ENCODE results near the gene CHRND.

Gene CHRND

DNA sequence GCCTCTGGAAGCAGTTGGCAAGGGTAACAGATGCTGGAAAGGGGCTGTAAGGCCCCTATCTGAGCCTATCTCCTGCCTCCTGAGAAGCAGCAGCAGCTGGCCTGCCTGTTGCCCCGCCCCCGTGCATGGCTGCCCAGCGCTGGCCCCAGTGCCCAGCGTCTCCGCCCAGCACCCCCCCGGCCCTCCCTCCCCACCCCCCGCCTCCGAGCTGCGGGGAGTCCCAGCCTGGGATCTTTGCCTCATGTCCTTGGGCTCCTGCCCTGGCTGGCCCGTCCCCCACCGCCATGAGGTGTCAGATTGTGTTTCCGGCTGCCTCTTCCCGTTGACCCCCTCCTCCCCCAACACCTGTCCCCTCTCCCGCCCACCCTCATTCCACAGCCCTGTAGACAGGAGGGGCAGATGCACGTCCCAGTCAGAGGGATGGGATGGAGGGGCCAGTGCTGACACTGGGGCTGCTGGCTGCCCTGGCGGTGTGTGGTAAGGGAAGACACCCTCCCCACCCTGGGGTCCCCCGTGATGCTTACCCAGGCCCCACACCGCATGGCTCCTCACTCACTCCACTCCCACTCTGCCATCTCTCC, at the start of gene CHRND:
CHRND (plus strand) TSS at position 370 of the 581 bp plus-strand sequence; CDS start at position 426, 56 bp downstream.
- no peak for DNase-seq (ENCODE audit: low read depth in 2 of 2)

GRCh38 chr2:232476791-232477190, 49.2 kb upstream of the CHRND start:
- DNase-seq (ENCODE audit: low read depth in 2 of 2), result no peak

DNA sequence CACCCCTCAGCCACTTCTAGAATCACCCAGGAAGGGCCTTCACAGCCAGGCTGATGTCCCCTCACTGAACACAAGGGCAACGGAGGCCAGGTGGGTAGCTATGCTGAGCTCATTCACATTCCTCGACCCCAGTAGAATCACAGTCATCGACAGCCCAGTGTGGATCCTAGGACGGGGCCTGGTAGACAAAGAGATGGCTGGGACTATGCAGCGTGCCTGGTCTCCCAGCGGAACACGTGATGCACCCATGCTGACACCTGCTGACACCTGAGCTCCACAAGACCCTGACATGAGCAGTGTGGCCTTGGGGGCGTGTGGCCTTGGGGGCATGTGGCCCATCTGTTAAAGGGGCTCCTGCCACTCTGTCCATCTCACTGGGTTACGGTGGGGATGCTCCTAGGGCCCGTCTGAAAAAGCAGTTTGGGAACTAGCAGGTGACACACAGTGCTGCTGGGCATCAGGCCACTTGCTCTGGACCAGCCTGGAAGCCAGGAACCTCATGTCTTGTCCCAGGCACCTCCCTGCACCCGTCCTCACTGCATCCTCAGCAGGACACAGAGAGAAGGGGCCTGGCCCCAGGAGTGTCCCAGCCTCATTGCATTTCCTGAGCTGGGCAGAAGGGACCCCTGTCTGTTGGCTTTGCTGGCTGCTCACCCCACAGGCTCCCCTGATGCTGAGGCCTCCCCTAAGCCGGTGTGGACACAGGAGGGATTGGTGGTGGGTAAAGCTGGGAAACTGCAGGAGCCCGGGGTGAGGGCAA, 48.0 kb upstream of the CHRND start:
- no peak for DNase-seq (ENCODE audit: low read depth in 2 of 2)

GRCh38 chr2:232478571-232479340, 47.2 kb upstream of the CHRND start:
- no peak for DNase-seq (ENCODE audit: low read depth in 2 of 2)

DNA sequence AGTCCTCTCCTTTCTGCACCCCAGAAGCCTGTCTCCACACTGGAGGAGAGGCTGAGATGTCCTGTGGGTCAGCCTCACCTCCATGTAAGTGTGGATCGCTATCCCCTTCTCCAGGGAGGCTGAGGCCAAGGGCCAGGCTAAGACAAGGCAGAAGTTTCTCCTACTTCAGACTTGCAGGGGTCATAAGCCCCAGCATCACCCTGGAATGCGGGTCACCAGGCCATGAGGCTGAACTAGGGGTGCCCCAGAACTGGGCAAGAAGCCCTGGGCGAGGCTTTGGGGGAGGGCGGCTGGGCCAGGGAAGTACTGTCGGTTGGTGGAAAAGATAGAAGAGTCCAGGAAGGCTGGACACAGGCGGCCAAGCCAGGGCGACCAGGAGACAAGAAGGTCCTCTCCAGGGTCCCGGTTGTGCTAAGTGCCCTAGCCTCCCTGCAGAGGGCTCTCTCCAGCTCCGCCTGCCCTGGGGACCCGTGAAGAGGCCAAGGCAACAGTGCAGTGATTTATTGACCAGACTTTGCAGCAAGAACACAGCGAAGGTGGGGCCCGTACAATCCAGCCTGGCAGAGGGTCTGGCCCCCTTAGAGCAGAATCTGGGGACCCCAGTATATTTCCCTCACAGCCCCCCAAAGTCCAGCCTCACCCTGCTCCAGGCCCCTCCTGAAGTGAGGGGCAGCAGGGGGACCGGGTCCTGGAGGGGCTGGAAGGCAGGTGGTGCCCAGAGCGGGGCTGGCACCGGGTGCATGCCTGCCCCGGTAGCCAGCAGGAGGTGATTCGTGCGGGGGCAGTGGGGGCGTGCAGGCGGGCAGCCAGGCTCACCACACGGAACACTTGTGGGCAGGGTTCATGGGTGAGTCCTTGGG, 46.4 kb upstream of the CHRND start:
- no peak for DNase-seq (ENCODE audit: low read depth in 2 of 2)

- DNase-seq (ENCODE audit: low read depth in 2 of 2), result no peak
Observed at GRCh38 chr2:232480201-232481190, 45.5 kb upstream of the CHRND start.

DNA sequence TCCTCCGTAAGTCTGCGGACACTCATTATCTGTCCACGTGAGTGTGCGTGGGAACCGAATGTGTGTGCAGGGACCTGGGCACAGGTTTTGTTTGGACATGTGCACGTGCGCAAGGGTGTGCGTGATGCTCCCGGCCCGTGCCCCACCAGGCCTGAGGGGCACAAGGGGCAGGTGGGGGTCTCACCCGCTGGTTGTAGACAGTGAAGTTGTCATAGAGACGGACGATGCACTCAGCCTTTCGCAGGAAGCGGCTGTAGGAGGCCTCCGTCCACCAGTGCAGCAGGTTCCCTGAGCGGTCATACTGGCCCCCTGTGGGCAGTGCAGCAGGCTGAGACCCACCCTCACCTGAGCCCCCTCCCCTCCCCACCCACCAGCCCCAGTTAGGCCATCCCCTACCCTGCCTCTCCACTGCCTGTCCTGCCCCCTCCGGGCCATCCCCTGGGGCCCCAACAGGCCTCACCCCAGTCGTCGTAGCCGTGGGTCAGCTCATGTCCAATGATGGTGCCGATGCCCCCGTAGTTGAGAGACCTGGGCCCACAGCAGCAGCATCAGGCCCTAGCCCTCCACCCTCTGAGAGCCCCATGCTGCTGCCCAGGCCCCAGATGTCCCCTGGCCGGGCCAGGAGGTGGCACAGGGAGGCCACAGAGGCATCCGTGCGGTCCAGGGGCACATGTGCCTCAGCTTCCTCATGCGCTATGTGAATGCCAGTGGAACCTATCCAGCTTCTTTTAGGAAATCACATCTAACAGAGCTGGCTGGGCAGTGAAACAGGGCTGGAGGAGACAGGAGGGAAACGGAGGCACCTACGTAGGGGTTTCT, 44.4 kb upstream of the CHRND start:
- DNase-seq (ENCODE audit: low read depth in 2 of 2), result no peak

- no peak for DNase-seq (ENCODE audit: low read depth in 2 of 2)
Observed at GRCh38 chr2:232482301-232483238, 43.4 kb upstream of the CHRND start.

DNA sequence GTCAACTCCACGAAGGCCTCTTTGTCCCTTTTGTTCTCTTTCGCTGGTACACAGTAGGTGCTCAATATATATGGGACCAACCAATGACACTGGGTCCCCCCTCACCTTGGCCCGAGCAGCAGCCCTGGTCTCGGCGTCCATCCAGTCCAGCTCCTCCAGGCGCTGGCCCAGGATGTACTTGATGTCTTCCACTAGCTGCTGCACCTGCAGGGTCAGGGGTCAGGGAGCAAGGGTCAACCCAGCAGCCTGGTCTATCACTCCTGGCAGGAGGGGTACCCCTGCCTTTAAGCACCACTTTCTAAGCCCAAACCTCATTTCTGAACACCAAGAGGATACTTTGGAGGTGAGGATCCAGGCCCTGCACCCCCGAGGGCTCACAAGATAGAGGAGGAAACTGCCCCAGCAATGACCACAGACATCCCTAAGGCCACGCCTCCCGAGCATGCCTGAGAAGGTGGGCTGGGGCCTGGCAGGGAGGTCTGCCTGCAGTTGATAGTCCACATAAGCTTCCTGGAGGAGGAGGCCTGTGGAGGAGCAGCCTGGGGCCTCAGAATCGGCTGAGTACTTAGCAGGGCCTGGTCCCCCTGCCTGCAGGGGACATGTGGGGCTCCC, 42.5 kb upstream of the CHRND start:
- DNase-seq (ENCODE audit: low read depth in 2 of 2), result no peak

GRCh38 chr2:232483923-232484627, 41.9 kb upstream of the CHRND start:
- no peak for DNase-seq (ENCODE audit: low read depth in 2 of 2)

- no peak for DNase-seq (ENCODE audit: low read depth in 2 of 2)
Observed at GRCh38 chr2:232484628-232485347, 41.2 kb upstream of the CHRND start.

GRCh38 chr2:232485348-232485756, 40.6 kb upstream of the CHRND start:
- no peak for DNase-seq (ENCODE audit: low read depth in 2 of 2)

GRCh38 chr2:232485757-232486557, 40.0 kb upstream of the CHRND start:
- DNase-seq (ENCODE audit: low read depth in 2 of 2), result no peak

DNA sequence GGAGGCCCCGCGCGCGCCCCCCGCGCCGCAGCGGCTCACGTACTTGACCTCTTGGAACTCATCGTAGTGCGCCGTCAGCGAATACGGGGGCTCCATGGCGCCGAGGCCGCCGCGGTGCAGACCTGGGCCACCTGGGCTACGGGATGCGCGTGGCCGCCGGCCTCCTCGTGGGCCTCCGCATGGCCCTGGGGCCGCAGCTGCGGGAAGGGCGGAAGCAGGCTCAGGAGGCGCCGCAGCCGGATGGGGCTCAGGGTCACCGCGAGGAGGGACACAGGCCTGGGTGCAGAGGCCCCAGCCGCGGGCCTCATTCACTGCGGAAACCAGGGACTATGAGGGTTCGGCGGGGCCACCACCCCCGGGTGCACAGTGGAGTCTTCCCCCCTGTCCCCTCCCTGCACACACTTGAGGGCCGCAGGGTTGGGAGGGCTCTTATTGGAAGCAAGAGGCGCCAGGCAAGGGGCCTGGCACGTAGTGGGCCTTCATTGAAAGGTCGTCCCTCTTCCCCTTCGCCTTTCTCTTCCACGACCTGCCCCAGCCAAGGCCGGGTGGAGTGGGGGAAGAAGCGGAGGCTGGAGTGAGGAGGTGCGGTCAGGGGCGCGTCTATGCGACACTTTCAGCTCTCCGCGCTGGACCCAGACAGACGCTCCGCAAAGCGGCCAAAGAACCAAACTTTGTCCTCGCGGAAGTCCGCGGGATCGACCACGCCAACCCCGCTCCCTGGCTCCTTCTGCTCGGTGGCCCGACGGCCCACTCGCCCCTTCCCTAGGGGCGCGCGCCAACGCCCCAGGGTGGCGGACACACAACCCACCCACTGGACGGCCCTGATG, 39.2 kb upstream of the CHRND start:
- DNase-seq (ENCODE audit: low read depth in 2 of 2), result no peak
